ENCODE data around the gene FOXL2.

The FOXL2 gene

GRCh38 chr3:138946663-138947494 lies at the start of gene FOXL2, which contains the start of gene FOXL2NB:
Gene FOXL2, minus strand, starts transcription at chr3:138947137. Its CDS starts 415 bp downstream, at chr3:138946722.
Gene FOXL2NB, plus strand, starts transcription at chr3:138947217. Its CDS starts 148 bp downstream, at chr3:138947365.
- peak in 1 of 2 donors; percentile 34 for DNase-seq

DNA sequence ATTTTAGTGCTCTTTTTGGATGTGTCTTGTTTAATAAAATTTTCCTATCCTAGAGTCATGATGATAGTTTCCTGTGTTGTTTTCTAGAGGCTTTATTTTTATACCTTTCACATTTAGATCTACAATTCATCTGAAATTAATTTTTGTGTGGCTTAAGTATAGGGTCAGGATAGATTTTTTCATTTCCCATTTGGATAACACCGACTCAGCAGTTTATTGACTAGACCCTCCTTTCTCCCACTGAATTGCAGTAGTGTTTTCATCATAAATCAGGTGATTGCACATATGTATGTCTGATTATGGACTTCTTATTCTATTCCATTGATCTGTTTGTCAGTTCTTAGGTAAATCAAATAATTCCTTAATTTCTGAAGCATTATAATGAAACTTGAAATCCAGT lies 48.8 kb upstream of the FOXL2 start:
- no peak for DNase-seq

DNA sequence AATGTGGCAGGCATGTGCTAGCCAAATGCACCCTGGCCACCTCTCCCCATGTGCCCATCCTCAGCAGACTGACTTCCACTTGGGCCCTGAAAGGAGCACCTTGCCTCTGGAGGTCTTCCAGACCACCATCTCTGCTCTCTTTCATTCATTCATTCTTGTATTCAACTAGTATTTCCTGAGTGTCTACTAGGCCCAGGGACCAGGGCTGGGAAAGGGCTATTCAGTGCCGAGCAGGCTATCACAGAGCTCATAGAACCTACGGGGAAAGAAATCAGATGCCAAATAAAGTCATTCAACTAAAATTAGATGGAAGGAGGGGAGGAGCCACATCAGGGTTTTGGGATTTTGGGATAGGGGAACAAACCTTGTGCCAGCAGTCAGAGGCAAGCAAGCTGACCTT lies 40.2 kb upstream of the FOXL2 start:
- DNase-seq: no peak

GRCh38 chr3:138985932-138986331 lies 39.0 kb upstream of the FOXL2 start:
- no peak for DNase-seq

GRCh38 chr3:138984816-138985215 lies 37.9 kb upstream of the FOXL2 start:
- DNase-seq: no peak

GRCh38 chr3:138976047-138976446 lies 29.1 kb upstream of the FOXL2 start:
- no peak for DNase-seq

DNA sequence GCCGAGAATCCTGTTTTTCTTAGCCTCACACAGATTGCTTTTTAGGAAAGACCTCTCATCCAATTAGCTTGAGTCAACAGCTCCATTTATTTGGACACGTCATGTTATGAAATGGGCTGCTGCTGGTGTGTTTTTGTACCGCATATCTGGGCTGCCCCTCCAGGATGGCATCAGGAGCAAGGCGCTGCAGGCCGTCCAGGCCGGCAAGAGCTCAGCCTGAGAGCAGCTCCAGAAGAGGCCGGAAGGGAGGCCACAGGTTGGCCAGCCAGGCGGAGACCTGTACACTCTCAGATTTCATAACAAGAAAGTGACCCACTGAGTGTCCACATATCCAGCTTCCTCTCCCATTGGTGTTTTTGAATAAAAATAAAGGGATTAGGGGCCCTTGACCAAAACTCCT lies 28.4 kb upstream of the FOXL2 start:
- no peak for DNase-seq

- no peak for DNase-seq
These were observed 27.5 kb upstream of the FOXL2 start for GRCh38 chr3:138974462-138974861.

DNA sequence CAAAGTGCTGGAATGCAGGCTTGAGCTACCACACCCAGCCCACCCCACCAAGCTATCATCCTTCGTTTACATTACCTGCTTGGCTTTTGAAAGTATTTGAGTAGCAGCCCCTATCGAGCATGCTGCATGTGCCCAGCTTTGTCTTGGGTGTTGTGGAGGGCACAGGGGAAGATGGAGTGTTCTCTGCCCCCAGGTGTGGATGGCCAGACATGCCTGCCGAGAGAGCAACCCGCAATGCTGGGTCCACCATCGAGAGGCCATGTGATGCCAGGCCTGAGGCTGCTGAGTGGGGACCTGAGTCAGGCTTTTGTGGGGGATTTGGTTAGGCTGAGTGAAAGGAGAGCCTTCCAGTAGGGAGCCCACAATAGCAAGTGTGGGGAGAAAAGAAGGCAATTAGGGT lies 26.0 kb upstream of the FOXL2 start:
- DNase-seq: no peak

DNA sequence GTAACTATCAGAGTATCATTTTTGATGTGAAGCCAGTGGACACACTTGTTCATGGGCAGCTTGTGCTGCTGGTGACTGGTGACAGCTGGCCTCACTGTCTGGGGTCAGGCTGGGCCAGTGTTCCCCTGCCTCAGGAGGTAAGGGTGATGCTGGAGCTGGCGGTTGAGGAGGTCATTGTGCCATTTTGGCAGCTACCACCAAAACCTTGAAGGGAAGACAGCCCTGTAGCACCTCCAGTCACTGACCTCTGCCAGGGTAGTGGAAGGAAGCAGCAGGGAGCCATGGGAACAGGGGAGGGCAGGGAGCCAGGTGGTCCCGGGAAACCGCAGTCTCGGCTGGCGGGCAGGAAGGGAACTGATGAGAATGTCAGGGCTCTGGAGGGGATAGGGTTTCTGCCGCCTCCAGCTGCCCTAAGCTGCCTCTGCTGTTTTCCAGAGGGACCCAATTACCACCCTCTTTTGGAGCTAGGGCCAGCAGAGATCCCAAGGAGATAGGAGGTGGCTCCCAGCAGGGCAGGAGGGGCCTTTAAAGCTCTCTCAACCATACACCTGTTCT lies 24.9 kb upstream of the FOXL2 start:
- no peak for DNase-seq

DNA sequence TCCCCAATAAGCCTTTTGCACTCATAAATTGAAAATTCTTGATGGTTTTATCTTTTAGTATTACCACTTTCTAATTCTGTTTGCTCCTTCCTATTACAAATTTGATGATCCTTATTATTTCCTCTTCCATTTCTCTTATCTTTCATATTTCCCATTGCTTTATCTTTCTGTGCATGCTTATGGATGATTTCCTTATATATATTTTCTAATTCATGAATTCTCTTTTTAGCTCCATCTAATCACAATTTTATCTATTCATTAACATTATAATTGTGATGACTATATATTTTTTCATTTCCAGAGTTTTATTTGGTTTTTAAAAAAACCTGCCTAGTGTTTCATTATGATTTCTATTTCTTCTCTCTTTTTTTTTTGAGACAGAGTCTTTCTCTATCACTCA lies 18.0 kb upstream of the FOXL2 start:
- DNase-seq: no peak

DNA sequence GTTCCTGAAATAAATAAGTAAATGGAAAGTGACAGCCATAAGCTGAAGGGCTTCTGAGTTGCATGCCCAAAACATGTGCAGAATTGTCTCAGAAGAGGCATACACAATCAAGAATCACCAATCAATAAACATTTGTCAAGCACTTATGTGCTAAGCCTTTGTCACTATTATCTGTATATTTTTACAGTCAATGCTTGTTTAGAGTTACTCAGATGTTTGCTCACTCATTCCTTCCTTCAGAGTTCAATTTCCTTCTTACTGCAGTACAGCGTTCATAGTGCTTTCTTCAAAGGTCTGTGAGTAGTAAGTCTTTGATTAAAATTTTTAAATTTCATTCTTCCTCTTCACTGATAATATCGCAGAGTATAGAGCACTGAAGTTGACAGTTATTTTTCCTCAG lies 17.3 kb upstream of the FOXL2 start:
- DNase-seq: no peak

GRCh38 chr3:138962854-138963560 lies 16.1 kb upstream of the FOXL2 start:
- DNase-seq: no peak

GRCh38 chr3:138960417-138960852 lies 13.5 kb upstream of the FOXL2 start:
- no peak for DNase-seq

DNA sequence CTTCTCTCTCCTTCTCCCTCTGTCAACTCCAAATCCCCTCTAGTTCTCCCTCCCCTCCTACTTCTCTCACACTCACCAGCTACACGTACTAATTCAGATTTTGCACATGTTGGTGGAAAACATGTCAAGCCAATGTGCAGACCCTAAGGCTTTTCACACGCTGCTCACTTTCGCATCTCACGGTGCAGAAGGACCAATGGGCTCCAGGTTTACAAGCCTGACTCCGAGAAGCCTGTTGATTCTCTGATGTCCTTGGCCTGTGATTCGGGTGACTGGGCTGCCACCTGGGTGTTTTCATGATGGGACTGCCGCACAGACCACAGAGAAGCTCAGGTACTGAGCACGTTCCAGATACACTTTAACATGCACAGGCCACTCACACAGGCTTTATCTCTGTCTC lies 3.8 kb upstream of the FOXL2 start:
- no peak for DNase-seq

GRCh38 chr3:138950006-138950644 lies 3.2 kb upstream of the FOXL2 start:
- no peak for DNase-seq

DNA sequence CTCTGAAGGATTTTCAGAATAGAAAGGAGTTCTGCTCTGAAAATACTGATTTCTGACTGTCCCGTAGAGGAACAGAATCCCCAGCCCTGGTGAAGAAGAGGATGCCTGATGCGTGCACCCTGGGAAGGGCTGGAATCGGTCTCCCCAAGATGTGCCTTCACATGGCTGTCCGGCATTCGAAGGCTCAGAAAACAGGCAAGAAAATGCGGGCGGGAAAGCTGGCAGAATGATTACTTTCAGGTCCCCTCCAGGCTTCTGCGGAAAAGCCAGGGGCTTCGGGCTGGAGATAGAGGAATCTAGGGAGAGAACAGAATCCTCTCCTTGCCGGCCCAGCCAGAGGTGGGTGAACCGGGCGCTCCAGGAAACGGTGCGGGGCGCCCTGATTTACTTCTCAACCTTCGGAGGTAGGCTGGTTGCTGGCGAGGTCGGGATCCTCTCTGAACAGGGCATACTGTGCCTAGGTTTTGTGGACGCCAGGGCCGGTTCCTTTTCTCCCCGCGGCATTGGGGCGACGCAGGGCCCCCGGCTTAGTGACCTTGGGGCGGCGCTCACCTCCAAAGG lies 2.6 kb upstream of the FOXL2 start:
- no peak for DNase-seq

DNA sequence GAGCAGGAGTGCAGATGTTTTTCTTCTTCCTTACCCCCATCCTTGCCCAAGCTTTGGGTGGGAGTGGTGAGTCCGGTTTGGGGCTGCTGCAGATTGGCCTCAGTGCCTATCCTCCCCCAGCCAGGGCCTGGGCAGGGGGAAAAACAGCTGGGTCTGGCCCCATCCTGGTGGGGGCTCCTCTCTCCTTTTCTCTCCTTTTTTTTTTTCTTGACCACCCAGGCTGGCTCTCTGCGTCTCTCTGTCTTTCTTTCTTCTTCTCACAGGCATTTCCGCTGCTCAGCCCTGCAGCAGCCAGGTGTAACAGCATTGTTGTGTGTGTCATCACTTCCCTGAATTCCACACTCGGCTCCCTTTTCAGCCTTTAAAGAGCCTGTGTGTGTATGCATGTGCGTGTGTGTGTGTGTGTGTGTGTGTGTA lies 2.1 kb upstream of the FOXL2 start:
- no peak for DNase-seq

- no peak for DNase-seq
These were observed 1.5 kb upstream of the FOXL2 start for GRCh38 chr3:138948371-138949001.

- no peak for DNase-seq
These were observed 671 bp upstream of the FOXL2 start for GRCh38 chr3:138947495-138948121.

DNA sequence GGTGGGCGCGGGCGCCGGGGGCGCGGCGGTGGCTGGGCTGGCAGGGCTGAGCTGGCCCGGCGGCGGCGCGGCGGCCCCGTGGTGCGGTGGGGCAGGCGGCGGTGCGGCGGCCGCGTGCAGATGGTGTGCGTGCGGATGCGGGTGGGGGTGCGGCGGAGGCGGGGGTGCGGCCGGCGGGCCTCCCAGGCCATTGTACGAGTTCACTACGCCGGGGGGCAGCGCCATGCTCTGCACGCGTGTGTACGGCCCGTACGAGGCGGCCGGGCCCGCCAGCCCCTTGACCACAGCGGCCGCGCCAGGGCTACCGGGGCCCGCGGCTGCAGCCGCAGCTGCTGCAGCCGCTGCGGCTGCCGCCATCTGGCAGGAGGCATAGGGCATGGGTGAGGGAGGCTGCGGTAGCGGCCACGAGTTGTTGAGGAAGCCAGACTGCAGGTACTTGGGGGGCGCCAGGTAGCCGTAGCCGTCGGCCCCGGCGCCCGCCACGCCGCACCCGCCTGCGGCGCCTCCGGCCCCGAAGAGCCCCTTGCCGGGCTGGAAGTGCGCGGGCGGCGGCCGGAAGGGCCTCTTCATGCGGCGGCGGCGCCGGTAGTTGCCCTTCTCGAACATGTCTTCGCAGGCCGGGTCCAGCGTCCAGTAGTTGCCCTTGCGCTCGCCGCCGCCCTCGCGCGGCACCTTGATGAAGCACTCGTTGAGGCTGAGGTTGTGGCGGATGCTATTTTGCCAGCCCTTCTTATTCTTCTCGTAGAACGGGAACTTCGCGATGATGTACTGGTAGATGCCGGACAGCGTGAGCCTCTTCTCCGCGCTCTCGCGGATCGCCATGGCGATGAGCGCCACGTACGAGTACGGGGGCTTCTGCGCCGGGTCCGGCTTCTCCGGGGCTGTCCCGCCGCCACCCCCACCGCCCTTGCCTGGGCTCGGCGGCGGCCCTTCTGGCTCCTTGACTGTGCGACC lies 951 bp downstream of the FOXL2 start:
- no peak for DNase-seq
